Esophagus squamous epithelium (tissue), 5 donors: ENCODE data around the gene ACSL5. TPM values are rescaled to one million over a fixed set of nuclear protein-coding genes. Genes with fewer than 3 reads are reported as not detected.
"Not testable (repeated sequence)": the region's sequence is repeated elsewhere in the genome, so short reads cannot be mapped to it uniquely, and the experiment has no call there.

Experiments
- DNase-seq: peaks from one replicate; lab custom pipeline; 2025; lab: John Stamatoyannopoulos, UW
- H3K27ac ChIP-seq, 4 donors: fragments of 200-600 bp; sonication (generic); one replicate each; pipeline ENCODE4 v1.5.1; 2016 to 2019; ENCODE audit warnings: mild to moderate bottlenecking in 1 of 4
- H3K27me3 ChIP-seq, 4 donors: fragments of 200-600 bp; sonication (generic); 1 replicate in 3 of 4; 2 replicates in 1 of 4; pipeline versions ENCODE4 v1.5.1 to v1.6.0; 2017 to 2021; ENCODE audit warnings: antibody characterized with exemption in 1 of 4
- H3K36me3 ChIP-seq, 3 donors: fragments of 200-600 bp; sonication (generic); one replicate each; pipeline ENCODE4 v1.5.1; 2016 to 2019
- H3K4me1 ChIP-seq, 3 donors: fragments of 200-600 bp; sonication (generic); one replicate each; pipeline ENCODE4 v1.5.1; 2017 to 2019
- H3K4me3 ChIP-seq, 4 donors: fragments of 200-600 bp; sonication (generic); 1 replicate in 3 of 4; 2 replicates in 1 of 4; pipeline ENCODE4 v1.5.1; 2016 to 2019; ENCODE audit warnings: mild to moderate bottlenecking in 2 of 4, moderate library complexity in 1 of 4
- H3K9me3 ChIP-seq, 3 donors: fragments of 200-600 bp; sonication (generic); one replicate each; pipeline ENCODE4 v1.5.1; 2016 to 2019
- POLR2A ChIP-seq, 4 donors: fragments of 450-650 bp; IDR thresholded peaks; one replicate each; pipeline ENCODE4 v1.6.1; 2017; ENCODE audit warnings: antibody characterized with exemption in 4 of 4, mild to moderate bottlenecking in 4 of 4, moderate library complexity in 3 of 4
- WGBS, 2 donors: methylation state at CpG; one replicate each; pipeline ENCODE4 v1.1.5; 2018; 5-methylcytosine and 5-hydroxymethylcytosine counted together
- intact Hi-C: fragments of 100-400 bp; cut with DNase I; formaldehyde crosslinking; loops from one replicate; pipeline ENCODE4 v1.15.0; 2022
- total RNA-seq, 4 donors: library from RNA; depleted of rRNA; stranded (reverse); fragments of >200 nt; gene quantifications; one replicate each; pipeline ENCODE4 v1.1.0, GENCODE V29; 2016
- TF ChIP-seq, protein P1 (sequence below), 6 experiments: fragments of 450-650 bp in 4 of 6; fragments of 200-600 bp in 2 of 6; sonication (generic) in 2 of 6; IDR thresholded peaks; one replicate each; pipeline ENCODE4 v1.5.1; 2016 to 2019; ENCODE audit warnings: antibody characterized with exemption in 6 of 6, mild to moderate bottlenecking in 4 of 6, moderate library complexity in 4 of 6
- donor health status: DM: yes; HTN: yes; CAD: no.

ACSL5 gene
- total RNA-seq, 4 donors from 2014 or later, result 5.2 to 15.9 (median 8.2) TPM

DNA sequence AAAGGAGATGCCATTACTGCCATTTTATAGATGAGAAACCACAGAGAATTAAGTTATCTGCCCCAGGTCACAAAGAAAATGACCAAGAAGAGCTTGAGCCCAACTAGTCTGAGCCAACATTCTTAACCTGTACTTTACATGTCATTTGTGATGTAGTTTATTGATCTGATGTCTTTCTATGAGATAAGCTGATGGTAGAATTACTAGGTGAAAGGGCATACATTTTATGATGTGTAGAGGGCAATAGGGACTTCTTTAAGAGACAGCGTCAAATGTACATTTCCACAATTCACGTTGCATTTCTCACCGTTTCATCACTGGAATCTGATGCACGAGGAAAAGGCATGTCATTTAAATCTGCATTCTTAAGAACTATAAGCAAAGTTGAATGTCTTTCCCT, 11.3 kb downstream of the ACSL5 start:
- Histone ChIP-seq H3K9me3 (no peaks in the 10 kb centered on the region), H3K27ac (no peak overlapping the region), H3K4me1 (peaks cover 0 to 11% (median 0%) of the 10 kb centered on the region in 3 donors), H3K4me3 (no peak overlapping the region), H3K27me3 (no peaks in the 10 kb centered on the region), H3K36me3 (no peaks in the 10 kb centered on the region)
- intact Hi-C loops, result no loop called here
- no peak for DNase-seq
- TF ChIP-seq, protein P1, sequence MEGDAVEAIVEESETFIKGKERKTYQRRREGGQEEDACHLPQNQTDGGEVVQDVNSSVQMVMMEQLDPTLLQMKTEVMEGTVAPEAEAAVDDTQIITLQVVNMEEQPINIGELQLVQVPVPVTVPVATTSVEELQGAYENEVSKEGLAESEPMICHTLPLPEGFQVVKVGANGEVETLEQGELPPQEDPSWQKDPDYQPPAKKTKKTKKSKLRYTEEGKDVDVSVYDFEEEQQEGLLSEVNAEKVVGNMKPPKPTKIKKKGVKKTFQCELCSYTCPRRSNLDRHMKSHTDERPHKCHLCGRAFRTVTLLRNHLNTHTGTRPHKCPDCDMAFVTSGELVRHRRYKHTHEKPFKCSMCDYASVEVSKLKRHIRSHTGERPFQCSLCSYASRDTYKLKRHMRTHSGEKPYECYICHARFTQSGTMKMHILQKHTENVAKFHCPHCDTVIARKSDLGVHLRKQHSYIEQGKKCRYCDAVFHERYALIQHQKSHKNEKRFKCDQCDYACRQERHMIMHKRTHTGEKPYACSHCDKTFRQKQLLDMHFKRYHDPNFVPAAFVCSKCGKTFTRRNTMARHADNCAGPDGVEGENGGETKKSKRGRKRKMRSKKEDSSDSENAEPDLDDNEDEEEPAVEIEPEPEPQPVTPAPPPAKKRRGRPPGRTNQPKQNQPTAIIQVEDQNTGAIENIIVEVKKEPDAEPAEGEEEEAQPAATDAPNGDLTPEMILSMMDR (IDR thresholded peaks at IDR 0.05), result no peak
- no peak for TF ChIP-seq POLR2A (IDR thresholded peaks at IDR 0.05)
- 84% methylated on average over 4 of the region's 4 CpGs for WGBS, 2 donors

GRCh38 chr10:112388056-112388455, 14.1 kb downstream of the ACSL5 start:
- H3K27ac ChIP-seq, H3K36me3 ChIP-seq, intact Hi-C loops, H3K9me3 ChIP-seq, H3K4me3 ChIP-seq, DNase-seq, H3K27me3 ChIP-seq: not testable (repeated sequence)
- WGBS, 2 donors, result 84 to 85% methylated on average over 7 of the region's 7 CpGs
- H3K4me1 ChIP-seq, result peaks cover 0 to 11% (median 0%) of the 10 kb centered on the region in 3 donors

- Histone ChIP-seq H3K4me1 (peaks cover 0 to 11% (median 0%) of the 10 kb centered on the region in 3 donors), H3K4me3 (no peak overlapping the region), H3K27ac (peak overlapping the region in 2 of 4 donors; percentile 59 to 61), H3K36me3 (no peaks in the 10 kb centered on the region), H3K9me3 (no peaks in the 10 kb centered on the region), H3K27me3 (no peaks in the 10 kb centered on the region)
- intact Hi-C loops, result no loop called here
- DNase-seq, result no peak
- TF ChIP-seq POLR2A (IDR thresholded peaks at IDR 0.05), result no peak
- 44 to 51% methylated on average over 2 of the region's 2 CpGs for WGBS, 2 donors
Observed at GRCh38 chr10:112388548-112388947, 14.6 kb downstream of the ACSL5 start.

DNA sequence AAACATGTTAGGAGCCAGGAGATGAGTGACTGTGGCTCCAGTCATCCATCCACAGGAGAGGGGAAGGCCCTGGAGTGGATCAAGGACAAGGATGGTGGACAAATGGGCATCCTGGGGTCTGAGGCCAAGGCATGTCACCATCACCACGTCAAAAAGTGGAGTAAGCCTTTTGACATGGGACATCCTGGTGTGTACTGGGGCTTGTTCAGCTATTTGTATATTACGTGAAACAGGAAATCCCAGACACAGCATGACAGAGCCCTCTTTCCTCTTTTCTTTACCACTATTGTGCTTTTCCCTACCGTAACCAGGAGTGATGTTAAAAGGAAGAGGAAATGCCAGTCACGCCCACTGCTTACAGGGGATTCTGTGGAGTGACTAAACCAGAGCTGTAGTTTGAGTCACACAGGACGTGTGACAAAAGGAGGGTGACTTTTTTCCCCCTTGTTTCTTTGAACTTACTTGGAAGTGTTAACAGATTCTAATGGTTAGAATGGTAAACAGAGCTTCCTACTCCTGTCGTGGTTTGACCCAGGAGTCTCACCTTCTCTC, 15.4 kb downstream of the ACSL5 start:
- H3K4me3 ChIP-seq, result no peak overlapping the region
- 28 to 32% methylated on average over 6 of the region's 6 CpGs for WGBS, 2 donors
- no peaks in the 10 kb centered on the region for H3K9me3 ChIP-seq
- intact Hi-C loops, result no loop called here
- H3K27ac ChIP-seq, result peak overlapping the region; percentile 29 to 71 (median 60)
- TF ChIP-seq, protein P1 (IDR thresholded peaks at IDR 0.05), result no peak
- no peak for TF ChIP-seq POLR2A (IDR thresholded peaks at IDR 0.05)
- no peaks in the 10 kb centered on the region for H3K27me3 ChIP-seq
- DNase-seq, result no peak
- peaks cover 0 to 11% (median 0%) of the 10 kb centered on the region in 3 donors for H3K4me1 ChIP-seq
- H3K36me3 ChIP-seq, result no peaks in the 10 kb centered on the region

DNA sequence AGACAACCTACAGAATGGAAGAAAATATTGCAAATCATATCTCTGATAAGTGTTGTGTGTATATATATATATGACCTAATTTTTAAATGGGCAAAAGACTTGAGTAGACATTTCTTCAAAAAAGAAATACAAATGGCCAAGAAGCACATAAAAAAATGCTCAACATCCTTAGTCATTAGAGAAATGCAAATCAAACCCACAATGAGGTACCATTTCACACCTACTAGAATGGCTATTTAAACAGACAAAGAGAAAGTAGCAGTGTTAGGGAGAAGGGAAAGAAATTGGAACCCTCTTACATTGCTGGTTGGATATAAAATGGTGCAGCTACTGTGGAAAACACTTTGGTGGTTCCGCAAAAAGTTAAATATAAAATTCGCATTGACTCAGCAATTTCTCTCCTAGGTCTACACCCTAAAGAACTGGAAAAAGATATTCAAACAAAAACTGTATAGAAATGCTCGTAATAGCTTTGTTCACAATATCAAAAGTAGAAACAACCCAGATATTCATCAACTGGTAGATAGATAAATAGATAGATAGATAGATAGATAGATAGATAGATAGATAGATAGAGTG, 16.3 kb downstream of the ACSL5 start:
- H3K4me3 ChIP-seq, result no peak overlapping the region
- no peak for DNase-seq
- intact Hi-C loops, result no loop called here
- no peak for TF ChIP-seq POLR2A (IDR thresholded peaks at IDR 0.05)
- TF ChIP-seq, protein P1 (IDR thresholded peaks at IDR 0.05), result no peak
- no peaks in the 10 kb centered on the region for H3K9me3 ChIP-seq
- peaks cover 0 to 11% (median 0%) of the 10 kb centered on the region in 3 donors for H3K4me1 ChIP-seq
- peak overlapping the region in 3 of 4 donors; percentile 29 to 59 (median 49) for H3K27ac ChIP-seq
- no peaks in the 10 kb centered on the region for H3K27me3 ChIP-seq
- H3K36me3 ChIP-seq, result no peaks in the 10 kb centered on the region
- 90 to 92% methylated on average over 3 of the region's 3 CpGs for whole genome bisulfite sequencing, 2 donors

- peaks cover 0 to 11% (median 0%) of the 10 kb centered on the region in 3 donors for H3K4me1 ChIP-seq
- no peak for TF ChIP-seq POLR2A (IDR thresholded peaks at IDR 0.05)
- TF ChIP-seq, protein P1 (IDR thresholded peaks at IDR 0.05), result no peak
- H3K36me3 ChIP-seq, result peaks cover 0 to 21% (median 0%) of the 10 kb centered on the region in 3 donors
- 22 to 67% methylated on average over 1 of the region's 1 CpG for WGBS, 2 donors
- DNase-seq, result no peak
- no peak overlapping the region for H3K4me3 ChIP-seq
- no peaks in the 10 kb centered on the region for H3K9me3 ChIP-seq
- intact Hi-C loops, result no loop called here
- H3K27me3 ChIP-seq, result no peaks in the 10 kb centered on the region
- H3K27ac ChIP-seq, result no peak overlapping the region
Observed at GRCh38 chr10:112393341-112393740, 19.4 kb downstream of the ACSL5 start.
